CD14-positive monocyte (primary cell): ENCODE measurements around the gene NAPB. TPM values are rescaled to one million over a fixed set of nuclear protein-coding genes. Genes with fewer than 3 reads are reported as not detected.

Experiments used
- DNase-seq, 3 donors: peaks; one replicate each; pipeline ENCODE4 v3.0.0-alpha.2; 2011 to 2022
- H2AFZ ChIP-seq: 2 replicates; pipeline ENCODE4 v1.6.0; 2012; ENCODE audit warnings: mild to moderate bottlenecking, low read depth, low read length, inconsistent platforms; ENCODE audit not compliant: insufficient read depth, poor library complexity, severe bottlenecking
- H3K27ac ChIP-seq, 2 donors: 1 replicate in 1 of 2; 2 replicates in 1 of 2; pipeline ENCODE4 v1.5.1; 2012 to 2013; ENCODE audit warnings: low read length in 2 of 2, control low read depth in 1 of 2, inconsistent platforms in 1 of 2, low read depth in 1 of 2, mild to moderate bottlenecking in 1 of 2
- H3K27me3 ChIP-seq, 2 donors: one replicate each; pipeline versions ENCODE4 v1.6.0 to v1.6.1; 2011 to 2013; ENCODE audit warnings: low read length in 2 of 2; ENCODE audit not compliant: control insufficient read depth in 2 of 2, insufficient read depth in 2 of 2
- H3K36me3 ChIP-seq, 2 donors: replicated peaks in 1 of 2; 1 replicate in 1 of 2; 2 replicates in 1 of 2; pipeline versions ENCODE4 v1.5.1 to v1.6.1; 2012 to 2013; ENCODE audit warnings: low read length in 2 of 2, control low read depth in 1 of 2, inconsistent platforms in 1 of 2, mild to moderate bottlenecking in 1 of 2; ENCODE audit not compliant: insufficient read depth in 2 of 2, control insufficient read depth in 1 of 2
- H3K4me1 ChIP-seq, 2 donors: 1 replicate in 1 of 2; 2 replicates in 1 of 2; pipeline versions ENCODE4 v1.5.1 to v1.6.1; 2012 to 2013; ENCODE audit warnings: low read length in 2 of 2, control low read depth in 1 of 2, inconsistent platforms in 1 of 2, mild to moderate bottlenecking in 1 of 2, moderate library complexity in 1 of 2; ENCODE audit not compliant: insufficient read depth in 2 of 2, control insufficient read depth in 1 of 2
- H3K4me2 ChIP-seq: replicated peaks from 2 replicates; pipeline ENCODE3; 2012; ENCODE audit warnings: low read length, moderate library complexity, mild to moderate bottlenecking; ENCODE audit not compliant: poor library complexity, severe bottlenecking; ENCODE audit errors: extremely low read depth
- H3K4me3 ChIP-seq, 3 experiments: fragments of 200-600 bp in 1 of 3; sonication (generic) in 1 of 3; replicated peaks in 1 of 3; 1 replicate in 2 of 3; 2 replicates in 1 of 3; pipeline ENCODE4 v1.5.1; 2011 to 2013; ENCODE audit warnings: low read length in 3 of 3, mild to moderate bottlenecking in 3 of 3, control low read depth in 2 of 3, low read depth in 2 of 3, inconsistent platforms in 1 of 3, moderate library complexity in 1 of 3
- H3K79me2 ChIP-seq: 2 replicates; pipeline ENCODE4 v1.6.0; 2012; ENCODE audit warnings: mild to moderate bottlenecking, control low read depth, inconsistent platforms, low read length, moderate library complexity; ENCODE audit not compliant: insufficient read depth
- H3K9ac ChIP-seq: 2 replicates; pipeline ENCODE4 v1.6.0; 2017; ENCODE audit warnings: low read length, mild to moderate bottlenecking; ENCODE audit not compliant: insufficient read depth, poor library complexity, severe bottlenecking
- H3K9me3 ChIP-seq, 2 donors: replicated peaks in 1 of 2; 1 replicate in 1 of 2; 2 replicates in 1 of 2; pipeline versions ENCODE4 v1.5.1 to v1.6.1; 2012 to 2013; ENCODE audit warnings: low read length in 2 of 2, control low read depth in 1 of 2; ENCODE audit not compliant: control insufficient read depth in 1 of 2, insufficient read depth in 1 of 2
- H4K20me1 ChIP-seq: 2 replicates; pipeline ENCODE4 v1.6.0; 2012; ENCODE audit warnings: mild to moderate bottlenecking, low read length, control low read depth, moderate library complexity; ENCODE audit not compliant: insufficient read depth
- H3K27ac Mint-ChIP-seq, 7 donors: one replicate each; pipeline ENCODE4 v1.8.0; 2020; ENCODE audit warnings: mild to moderate bottlenecking in 7 of 7, mixed read lengths in 7 of 7, moderate library complexity in 6 of 7, inconsistent platforms in 2 of 7
- H3K27me3 Mint-ChIP-seq, 3 donors: one replicate each; pipeline ENCODE4 v1.8.0; 2021 to 2022; ENCODE audit warnings: low read depth in 3 of 3, mild to moderate bottlenecking in 3 of 3, mixed read lengths in 3 of 3, moderate library complexity in 3 of 3, inconsistent platforms in 1 of 3
- H3K36me3 Mint-ChIP-seq, 2 donors: one replicate each; pipeline ENCODE4 v1.8.0; 2020; ENCODE audit warnings: mixed read lengths in 2 of 2, inconsistent platforms in 1 of 2, mild to moderate bottlenecking in 1 of 2
- H3K4me1 Mint-ChIP-seq: one replicate; pipeline ENCODE4 v1.8.0; 2020; ENCODE audit warnings: mild to moderate bottlenecking, mixed read lengths
- H3K4me3 Mint-ChIP-seq, 2 donors: one replicate each; pipeline ENCODE4 v1.8.0; 2020; ENCODE audit warnings: mild to moderate bottlenecking in 2 of 2, mixed read lengths in 2 of 2, moderate library complexity in 1 of 2
- H3K9me3 Mint-ChIP-seq, 7 donors: one replicate each; pipeline ENCODE4 v1.8.0; 2020 to 2022; ENCODE audit warnings: mixed read lengths in 7 of 7, mild to moderate bottlenecking in 6 of 7, moderate library complexity in 6 of 7, inconsistent platforms in 2 of 7
- CTCF ChIP-seq: fragments of 200-600 bp; IDR thresholded peaks from one replicate; pipeline ENCODE4 v1.8.0; 2022; ENCODE audit warnings: antibody characterized with exemption, mild to moderate bottlenecking
- WGBS: methylation state at CpG from one replicate; pipeline ENCODE4 v1.1.5; 2013; ENCODE audit warnings: missing lambda C conversion rate; ENCODE audit not compliant: insufficient coverage; 5-methylcytosine and 5-hydroxymethylcytosine counted together
- intact Hi-C, 2 donors: fragments of 100-400 bp; cut with micrococcal nuclease; formaldehyde crosslinking; loops; one replicate each; pipeline versions ENCODE4 v1.15.0 to v1.15.1; 2023
- polyA plus RNA-seq, 3 donors: library from polyadenylated mRNA; depleted of rRNA in 1 of 3; unstranded in 2 of 3; stranded (reverse) in 1 of 3; fragments of 300-500 nt in 2 of 3; fragments of >200 nt in 1 of 3; fragmentation: Illumina TruSeq in 2 of 3; gene quantifications; 1 replicate in 2 of 3; 2 replicates in 1 of 3; pipeline ENCODE4 v1.2.3, GENCODE V29; 2012 to 2021

NAPB gene
- polyA plus RNA-seq, 3 donors: 2.4 to 6.3 (median 2.6) TPM

- Histone ChIP-seq H3K9ac (no peak overlapping the region), H4K20me1 (peaks cover 29% of the 10 kb centered on the region), H3K9me3 (no peaks in the 10 kb centered on the region), H2AFZ (no peak overlapping the region), H3K36me3 (peaks cover 10 to 45% of the 10 kb centered on the region in 2 donors), H3K4me3 (no peak overlapping the region), H3K79me2 (peaks cover 23% of the 10 kb centered on the region), H3K4me1 (peaks cover 8 to 10% of the 10 kb centered on the region in 2 donors), H3K4me2 (no peak overlapping the region), H3K27me3 (no peaks in the 10 kb centered on the region), H3K27ac (no peak overlapping the region)
- Mint-ChIP-seq H3K4me1 (peaks cover 17% of the 10 kb centered on the region), H3K36me3 (peaks cover 41 to 50% of the 10 kb centered on the region in 2 donors), H3K4me3 (no peak overlapping the region), H3K27ac (no peak overlapping the region), H3K27me3 (peaks cover 0 to 3% (median 0%) of the 10 kb centered on the region in 3 donors), H3K9me3 (no peaks in the 10 kb centered on the region)
- WGBS: 100% methylated on average over 4 of the region's 5 CpGs
- intact Hi-C loops: loop anchor here in 1 of 2 donors (10.0 kb wide), 1 partner anchor 56 kb away; no protein-coding TSS in a partner anchor
- no peak for TF ChIP-seq CTCF
- no peak for DNase-seq
Measured at GRCh38 chr20:23401051-23401450, 20.2 kb downstream of the NAPB start.

GRCh38 chr20:23399568-23400241 lies 21.6 kb downstream of the NAPB start:
- Histone ChIP-seq H3K9ac (no peak overlapping the region), H3K27ac (no peak overlapping the region), H4K20me1 (peaks cover 15% of the 10 kb centered on the region), H3K4me1 (peaks cover 8 to 10% of the 10 kb centered on the region in 2 donors), H3K79me2 (peaks cover 11% of the 10 kb centered on the region), H3K9me3 (no peaks in the 10 kb centered on the region), H3K4me3 (no peak overlapping the region), H3K36me3 (peaks cover 13 to 54% of the 10 kb centered on the region in 2 donors), H2AFZ (no peak overlapping the region), H3K4me2 (no peak overlapping the region), H3K27me3 (no peaks in the 10 kb centered on the region)
- no peak for DNase-seq
- WGBS: 78% methylated on average over 5 of the region's 6 CpGs
- H3K4me1 Mint-ChIP-seq: peaks cover 17% of the 10 kb centered on the region
- no peaks in the 10 kb centered on the region for H3K9me3 Mint-ChIP-seq
- H3K4me3 Mint-ChIP-seq: no peak overlapping the region
- H3K36me3 Mint-ChIP-seq: peaks cover 47 to 51% of the 10 kb centered on the region in 2 donors
- intact Hi-C loops: loop anchor here in 1 of 2 donors (10.0 kb wide), 1 partner anchor 55 kb away; no protein-coding TSS in a partner anchor
- peak; percentile 23 for TF ChIP-seq CTCF
- H3K27me3 Mint-ChIP-seq: peaks cover 0 to 3% (median 0%) of the 10 kb centered on the region in 3 donors
- H3K27ac Mint-ChIP-seq: peak overlapping the region in 1 of 7 donors; percentile 7
